Mesodermal cell (in vitro differentiated cells): ENCODE results near the gene SPRY1.

Experiments
- H3K27ac ChIP-seq: 2 replicates; pipeline ENCODE4 v1.7.0; 2013; ENCODE audit warnings: mild to moderate bottlenecking, low read depth, low read length, moderate library complexity; ENCODE audit not compliant: severe bottlenecking
- H3K36me3 ChIP-seq: 2 replicates; pipeline ENCODE4 v1.7.1; 2013; ENCODE audit warnings: mild to moderate bottlenecking, low read length, moderate library complexity; ENCODE audit not compliant: control insufficient read depth, insufficient read depth
- H3K4me1 ChIP-seq: one replicate; pipeline ENCODE4 v1.7.1; 2013; ENCODE audit warnings: mild to moderate bottlenecking, low read length; ENCODE audit not compliant: insufficient read depth, control insufficient read depth, poor library complexity, severe bottlenecking
- H3K4me3 ChIP-seq: 2 replicates; pipeline ENCODE4 v1.7.0; 2013; ENCODE audit warnings: low read length, control low read depth, mild to moderate bottlenecking; ENCODE audit not compliant: insufficient read depth, poor library complexity, severe bottlenecking; ENCODE audit errors: extremely low read depth
- H3K9me3 ChIP-seq: 2 replicates; pipeline ENCODE4 v1.7.1; 2013; ENCODE audit warnings: mild to moderate bottlenecking, low read length, moderate library complexity; ENCODE audit not compliant: control insufficient read depth
- WGBS, 2 experiments: methylation state at CpG; one replicate each; pipeline ENCODE4 v1.1.5; 2013; ENCODE audit warnings: missing lambda C conversion rate in 2 of 2; ENCODE audit not compliant: insufficient coverage in 2 of 2; 5-methylcytosine and 5-hydroxymethylcytosine counted together

The SPRY1 gene

DNA sequence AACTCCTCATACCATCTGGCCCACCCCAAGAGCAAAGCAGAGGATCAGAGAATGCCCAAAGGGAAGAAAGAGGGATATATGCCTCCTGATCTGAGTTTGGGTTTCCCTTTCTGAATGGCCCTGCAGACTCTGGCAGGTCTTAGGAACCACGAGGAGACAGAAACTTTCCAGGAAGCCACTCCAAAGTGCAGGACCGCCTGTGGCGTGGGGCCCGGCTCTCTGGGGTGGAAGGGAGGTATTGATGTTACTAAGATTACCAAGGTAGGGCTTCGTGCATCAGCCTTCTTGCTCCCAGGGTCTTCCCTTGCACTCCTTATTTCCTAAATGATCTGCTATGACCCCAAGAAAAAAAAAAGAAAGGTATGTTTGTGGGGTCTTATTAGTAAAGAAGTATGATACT lies 41.9 kb upstream of the SPRY1 start:
- Histone ChIP-seq H3K4me1 (peaks cover 3% of the 10 kb centered on the region), H3K27ac (no peak overlapping the region), H3K4me3 (no peak overlapping the region), H3K36me3 (no peaks in the 10 kb centered on the region), H3K9me3 (no peaks in the 10 kb centered on the region)
- WGBS, 2 experiments = 100% methylated on average over 1 of the region's 5 CpGs; no CpG with 5 or more reads in 1 of the 2 experiments

- no peaks in the 10 kb centered on the region for H3K36me3 ChIP-seq
- peaks cover 2% of the 10 kb centered on the region for H3K9me3 ChIP-seq
- no peaks in the 10 kb centered on the region for H3K4me1 ChIP-seq
- no peak overlapping the region for H3K27ac ChIP-seq
- H3K4me3 ChIP-seq = no peak overlapping the region
- WGBS, 2 experiments = 93 to 96% methylated on average over 5 of the region's 7 CpGs
Measured at GRCh38 chr4:123356921-123357320, 39.7 kb upstream of the SPRY1 start.

DNA sequence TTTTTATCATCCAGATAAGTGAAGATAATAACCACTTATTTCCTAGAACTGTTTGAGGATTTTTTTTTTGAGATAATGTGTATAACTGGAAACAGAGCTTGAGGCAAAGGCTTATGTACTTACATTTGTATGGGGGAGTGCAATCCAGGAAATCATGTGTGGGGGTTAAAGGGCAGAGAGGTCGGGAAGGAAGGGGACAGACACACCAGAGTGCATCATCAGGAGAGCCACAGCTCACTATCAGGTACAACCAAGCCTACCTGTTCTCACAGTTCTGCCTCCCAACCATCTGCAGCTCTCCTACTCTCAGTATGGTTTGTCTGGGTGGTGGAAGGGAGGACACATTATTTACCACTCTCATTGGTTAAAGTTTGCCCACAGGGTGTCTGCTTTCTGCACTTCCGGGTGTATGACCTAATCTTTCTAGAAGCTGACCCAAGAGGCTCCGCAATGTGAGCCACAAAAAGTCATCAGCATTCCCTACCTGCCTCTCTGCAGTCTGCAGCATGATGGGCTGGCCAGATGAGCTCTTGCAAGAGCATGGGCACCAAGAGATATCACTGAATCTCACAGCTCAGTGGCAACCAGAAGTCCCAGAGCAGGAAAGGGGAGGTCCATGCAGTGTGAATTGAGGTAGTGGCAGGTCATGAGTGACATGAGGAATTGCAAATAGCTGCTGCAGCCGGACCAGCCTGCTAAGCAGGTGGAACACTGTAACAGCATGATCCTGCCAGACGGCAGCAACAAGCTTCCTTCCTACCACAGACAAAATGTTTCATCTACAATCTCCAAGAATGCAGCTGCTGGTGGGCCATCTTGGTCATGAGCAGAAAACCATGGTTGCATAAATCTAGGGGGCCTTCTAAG lies 36.9 kb upstream of the SPRY1 start:
- Histone ChIP-seq H3K27ac (no peak overlapping the region), H3K9me3 (peaks cover 6% of the 10 kb centered on the region), H3K4me3 (no peak overlapping the region), H3K36me3 (no peaks in the 10 kb centered on the region), H3K4me1 (no peaks in the 10 kb centered on the region)
- WGBS, 2 experiments = 89 to 93% methylated on average over 2 to 4 of the region's 5 CpGs

DNA sequence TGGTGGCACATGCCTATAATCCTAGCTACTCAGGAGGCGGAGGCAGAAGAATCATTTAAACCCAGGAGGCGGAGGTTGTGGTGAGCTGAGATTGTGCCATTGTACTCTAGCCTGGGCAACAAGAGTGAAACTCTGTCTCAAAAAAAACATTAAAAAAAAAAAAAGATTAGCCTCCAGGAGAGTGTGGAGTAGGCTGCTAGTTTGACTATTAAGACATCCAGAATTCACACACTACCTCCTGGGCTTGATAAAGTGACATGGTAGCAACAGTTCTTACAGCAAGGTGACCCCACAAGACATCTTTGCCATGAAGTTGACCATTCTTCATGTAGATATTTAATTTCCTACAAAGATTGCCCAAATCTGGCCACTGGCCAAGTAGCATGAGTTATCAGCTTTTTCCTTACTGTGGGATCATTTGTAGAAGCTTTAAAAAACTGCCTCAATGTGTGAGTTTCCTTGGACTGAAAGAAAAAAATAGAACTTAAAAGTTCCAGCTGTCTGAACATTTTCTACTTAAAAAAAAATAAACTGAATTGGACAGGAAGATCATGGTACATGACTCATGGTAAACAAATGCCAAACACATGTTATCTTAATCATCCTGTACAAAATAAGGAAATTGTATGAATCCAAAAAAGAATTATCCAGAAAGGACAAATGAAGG lies 35.3 kb upstream of the SPRY1 start:
- WGBS, 2 experiments = 100% methylated on average over 1 to 2 of the region's 2 CpGs
- H3K36me3 ChIP-seq = no peaks in the 10 kb centered on the region
- no peak overlapping the region for H3K27ac ChIP-seq
- H3K9me3 ChIP-seq = peaks cover 6% of the 10 kb centered on the region
- no peak overlapping the region for H3K4me3 ChIP-seq
- H3K4me1 ChIP-seq = no peaks in the 10 kb centered on the region

- H3K27ac ChIP-seq = no peak overlapping the region
- H3K9me3 ChIP-seq = peaks cover 6% of the 10 kb centered on the region
- WGBS, 2 experiments = no CpG with 5 or more reads among the region's 1 CpG
- no peak overlapping the region for H3K4me3 ChIP-seq
- H3K36me3 ChIP-seq = no peaks in the 10 kb centered on the region
- no peaks in the 10 kb centered on the region for H3K4me1 ChIP-seq
Measured at GRCh38 chr4:123362103-123362502, 34.5 kb upstream of the SPRY1 start.

- Histone ChIP-seq H3K27ac (no peak overlapping the region), H3K4me3 (no peak overlapping the region), H3K36me3 (no peaks in the 10 kb centered on the region), H3K9me3 (peaks cover 6% of the 10 kb centered on the region), H3K4me1 (no peaks in the 10 kb centered on the region)
- WGBS, 2 experiments = no CpG with 5 or more reads among the region's 2 CpGs
Measured at GRCh38 chr4:123363729-123364128, 32.9 kb upstream of the SPRY1 start.

GRCh38 chr4:123364906-123365305 lies 31.7 kb upstream of the SPRY1 start:
- H3K9me3 ChIP-seq = peaks cover 6% of the 10 kb centered on the region
- H3K4me3 ChIP-seq = no peak overlapping the region
- no peaks in the 10 kb centered on the region for H3K36me3 ChIP-seq
- no peaks in the 10 kb centered on the region for H3K4me1 ChIP-seq
- H3K27ac ChIP-seq = no peak overlapping the region
- WGBS, 2 experiments = 100% methylated on average over 3 of the region's 3 CpGs

GRCh38 chr4:123365412-123365811 lies 31.2 kb upstream of the SPRY1 start:
- Histone ChIP-seq H3K4me3 (no peak overlapping the region), H3K36me3 (no peaks in the 10 kb centered on the region), H3K9me3 (peaks cover 6% of the 10 kb centered on the region), H3K4me1 (no peaks in the 10 kb centered on the region), H3K27ac (no peak overlapping the region)
- WGBS, 2 experiments = no CpG with 5 or more reads among the region's 1 CpG

DNA sequence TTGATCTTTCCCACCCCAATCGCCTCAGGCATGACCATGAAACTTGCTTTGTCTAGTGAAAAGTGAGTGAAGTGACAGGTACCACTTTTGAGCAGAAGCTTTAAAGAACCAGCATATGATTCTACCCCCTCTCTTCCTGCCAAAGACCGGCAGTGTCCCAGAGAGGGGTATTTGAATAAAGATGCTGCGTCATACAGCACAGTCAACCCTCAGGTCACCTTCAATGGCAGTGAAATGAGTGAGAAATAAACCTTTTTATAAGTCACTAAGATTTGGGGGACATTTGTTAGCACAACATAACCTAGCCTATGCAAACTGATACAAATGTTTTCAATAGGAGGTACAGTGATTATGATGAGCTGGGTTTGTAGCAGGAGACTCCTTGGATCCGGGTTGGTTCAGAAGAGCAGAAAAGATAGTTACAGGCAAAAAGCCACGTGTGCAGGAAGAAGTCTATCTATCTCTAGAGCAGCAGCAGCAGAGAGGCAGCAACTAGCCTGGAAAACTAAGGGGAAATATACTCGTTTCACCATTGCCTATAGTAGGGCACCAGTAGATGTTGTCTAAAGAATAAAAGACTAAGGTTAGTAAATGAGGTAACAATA lies 30.3 kb upstream of the SPRY1 start:
- no peaks in the 10 kb centered on the region for H3K4me1 ChIP-seq
- WGBS, 2 experiments = 85 to 92% methylated on average over 2 of the region's 6 CpGs
- no peaks in the 10 kb centered on the region for H3K36me3 ChIP-seq
- H3K27ac ChIP-seq = no peak overlapping the region
- H3K4me3 ChIP-seq = no peak overlapping the region
- peaks cover 6% of the 10 kb centered on the region for H3K9me3 ChIP-seq

DNA sequence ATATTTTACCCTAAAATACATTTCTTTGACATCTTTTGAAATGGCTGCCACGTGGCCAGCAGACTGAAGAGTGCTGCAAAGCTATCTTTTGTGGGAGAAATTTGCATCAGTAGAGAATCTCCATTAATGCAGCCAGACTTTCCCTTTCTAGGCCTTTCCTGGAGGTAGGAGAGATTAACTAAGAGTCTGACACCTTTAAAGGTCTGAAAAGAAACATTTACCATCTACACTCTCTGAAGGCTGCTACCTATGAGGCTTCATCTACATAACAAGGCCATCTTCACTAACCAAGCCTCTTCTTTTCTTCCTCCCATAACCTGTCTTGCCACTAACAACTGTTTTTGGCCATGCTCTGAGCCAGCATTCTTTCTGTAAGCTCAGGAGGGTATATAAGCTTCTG lies 17.8 kb upstream of the SPRY1 start:
- H3K4me3 ChIP-seq = no peak overlapping the region
- no peaks in the 10 kb centered on the region for H3K4me1 ChIP-seq
- H3K36me3 ChIP-seq = no peaks in the 10 kb centered on the region
- no peaks in the 10 kb centered on the region for H3K9me3 ChIP-seq
- no peak overlapping the region for H3K27ac ChIP-seq
- no CpG with 5 or more reads among the region's 1 CpG for WGBS, 2 experiments
